HCT116 (cell line): ENCODE data around the gene ADCY1.

Experiments used
- CEBPB ChIP-seq: IDR thresholded peaks from 2 replicates; pipeline ENCODE4 v1.6.1; 2012; ENCODE audit warnings: low read depth
- CTCF ChIP-seq, 3 experiments: fragments of 200-600 bp in 1 of 3; sonication (generic) in 1 of 3; IDR thresholded peaks in 2 of 3; conservative IDR thresholded peaks in 1 of 3; 2 replicates each; pipeline ENCODE4 v1.5.1; 2012 to 2017; ENCODE audit warnings: low read depth in 2 of 3, low read length in 2 of 3, antibody characterized with exemption in 1 of 3, borderline replicate concordance in 1 of 3, control low read depth in 1 of 3, mild to moderate bottlenecking in 1 of 3, mixed read lengths in 1 of 3, mixed run types in 1 of 3, moderate library complexity in 1 of 3; ENCODE audit not compliant: insufficient read depth in 1 of 3
- EGR1 ChIP-seq: IDR thresholded peaks from 2 replicates; pipeline ENCODE4 v1.6.1; 2012; ENCODE audit warnings: low read depth
- EZH2 ChIP-seq: fragments of 200-600 bp; sonication (generic); IDR thresholded peaks from 2 replicates; pipeline ENCODE4 v1.6.1; 2017; ENCODE audit warnings: antibody characterized with exemption, mixed run types
- EZH2phosphoT487 ChIP-seq: fragments of 200-600 bp; IDR thresholded peaks from 2 replicates; pipeline ENCODE4 v1.6.1; 2018; ENCODE audit warnings: antibody characterized with exemption, borderline replicate concordance
- POLR2A ChIP-seq: IDR thresholded peaks from 2 replicates; pipeline ENCODE4 v1.7.0; 2011; ENCODE audit warnings: borderline replicate concordance; ENCODE audit not compliant: insufficient read depth, insufficient read length; ENCODE audit errors: extremely low read depth
- POLR2AphosphoS5 ChIP-seq: IDR thresholded peaks from 2 replicates; pipeline ENCODE4 v1.6.1; 2011; ENCODE audit warnings: mild to moderate bottlenecking, low read depth, low read length, moderate library complexity
- RAD21 ChIP-seq: IDR thresholded peaks from 2 replicates; pipeline ENCODE4 v1.6.1; 2012; ENCODE audit warnings: low read depth, mild to moderate bottlenecking
- REST ChIP-seq: IDR thresholded peaks from 2 replicates; pipeline ENCODE4 v1.6.1; 2012; ENCODE audit warnings: low read depth
- SIN3A ChIP-seq: IDR thresholded peaks from 2 replicates; pipeline ENCODE4 v1.6.1; 2012; ENCODE audit warnings: low read depth
- SP1 ChIP-seq: IDR thresholded peaks from 2 replicates; pipeline ENCODE4 v1.6.1; 2012; ENCODE audit warnings: low read depth
- TCF7L2 ChIP-seq: IDR thresholded peaks from 2 replicates; pipeline ENCODE4 v1.7.0; 2011; ENCODE audit warnings: borderline replicate concordance, inconsistent platforms; ENCODE audit not compliant: insufficient read depth, insufficient read length; ENCODE audit errors: extremely low read depth
- YY1 ChIP-seq: IDR thresholded peaks from 2 replicates; pipeline ENCODE4 v1.6.1; 2011; ENCODE audit warnings: low read length, low read depth, moderate library complexity, mild to moderate bottlenecking; ENCODE audit not compliant: insufficient replicate concordance; ENCODE audit errors: extremely low read depth
- ZFX ChIP-seq: fragments of 450-650 bp; IDR thresholded peaks from 2 replicates; pipeline ENCODE4 v1.6.1; 2017

GRCh38 chr7:45610019-45610418 lies 35.9 kb downstream of the ADCY1 start:
- no peak for TF ChIP-seq REST
- no peak for TF ChIP-seq RAD21
- TF ChIP-seq CEBPB: no peak
- no peak for TF ChIP-seq CTCF (IDR thresholded peaks at IDR 0.05 in 2 of 3, conservative IDR thresholded peaks at IDR 0.05 in 1 of 3; ENCODE audit: borderline replicate concordance in 1 of 3, insufficient read depth in 1 of 3, low read depth in 2 of 3, low read length in 2 of 3)
- no peak for TF ChIP-seq SP1
- no peak for TF ChIP-seq EZH2
- no peak for TF ChIP-seq YY1
- no peak for TF ChIP-seq POLR2AphosphoS5
- TF ChIP-seq EZH2phosphoT487: no peak
- no peak for TF ChIP-seq POLR2A
- no peak for TF ChIP-seq TCF7L2
- TF ChIP-seq EGR1: no peak
- TF ChIP-seq ZFX: no peak
- TF ChIP-seq SIN3A: no peak
